IMR-90 (cell line): Measurements from ENCODE around the gene KCNQ1. TPM values are rescaled to one million over a fixed set of nuclear protein-coding genes. Genes with fewer than 3 reads are reported as not detected.

Source experiments
- ATAC-seq: fragments of 200-7000 bp; cut with Tn5 transposase; 2 replicates; pipeline ENCODE4 v1.9.1; 2020; ENCODE audit warnings: low read depth, mild to moderate bottlenecking, moderate library complexity
- BruUV-seq: library from RNA; stranded (reverse); fragments of 400-500 nt; replicated peaks from 2 replicates; lab custom pipeline; 2021; lab: Mats Ljungman, UMichigan
- CTCF ChIA-PET: fragments of 300-600 bp; formaldehyde crosslinking; extraction: SDS; loops from one replicate; lab custom pipeline; 2021; ENCODE audit warnings: antibody characterized with exemption; lab: Yijun Ruan, JAX
- POLR2A ChIA-PET: fragments of 300-600 bp; sonication (Branson Sonifier 250); formaldehyde crosslinking; loops from one replicate; lab custom pipeline; 2022; ENCODE audit warnings: antibody characterized with exemption; ENCODE audit not compliant: unreplicated experiment; lab: Charles Lee
- DNase-seq: peaks from one replicate; pipeline ENCODE4 v3.0.0; 2013
- H2AFZ ChIP-seq: replicated peaks from 2 replicates; pipeline ENCODE3; 2013; ENCODE audit warnings: low read length, mild to moderate bottlenecking; ENCODE audit not compliant: poor library complexity
- H2AK5ac ChIP-seq: 2 replicates; pipeline ENCODE4 v1.6.1; 2013; ENCODE audit warnings: low read depth, low read length, inconsistent platforms
- H2AK9ac ChIP-seq: replicated peaks from 2 replicates; pipeline ENCODE3; 2013; ENCODE audit warnings: mild to moderate bottlenecking, low read depth, low read length, moderate library complexity; ENCODE audit not compliant: poor library complexity
- H2BK120ac ChIP-seq: 2 replicates; pipeline ENCODE4 v1.6.1; 2013; ENCODE audit warnings: low read depth, low read length, inconsistent platforms
- H2BK15ac ChIP-seq: 3 replicates; pipeline ENCODE4 v1.6.1; 2013; ENCODE audit warnings: low read depth, low read length, inconsistent platforms
- H2BK20ac ChIP-seq: 2 replicates; pipeline ENCODE4 v1.6.1; 2013; ENCODE audit warnings: low read depth, mild to moderate bottlenecking, inconsistent platforms, low read length, moderate library complexity
- H2BK5ac ChIP-seq: 2 replicates; pipeline ENCODE4 v1.6.1; 2013; ENCODE audit warnings: mild to moderate bottlenecking, low read depth, low read length, inconsistent platforms; ENCODE audit not compliant: poor library complexity, severe bottlenecking
- H3K14ac ChIP-seq: replicated peaks from 2 replicates; pipeline ENCODE4 v1.6.1; 2013; ENCODE audit warnings: low read depth, low read length, inconsistent platforms
- H3K18ac ChIP-seq: 2 replicates; pipeline ENCODE4 v1.6.1; 2013; ENCODE audit warnings: low read depth, low read length, control low read depth
- H3K23ac ChIP-seq: 2 replicates; pipeline ENCODE4 v1.6.1; 2013; ENCODE audit warnings: low read depth, low read length, inconsistent platforms
- H3K27ac ChIP-seq: 2 replicates; pipeline ENCODE4 v1.5.1; 2013; ENCODE audit warnings: mild to moderate bottlenecking, control low read depth, low read length; ENCODE audit not compliant: insufficient read depth
- H3K27me3 ChIP-seq: 2 replicates; pipeline ENCODE4 v1.6.1; 2013; ENCODE audit warnings: low read length; ENCODE audit not compliant: control insufficient read depth, insufficient read depth
- H3K36me3 ChIP-seq: 2 replicates; pipeline ENCODE4 v1.6.1; 2013; ENCODE audit warnings: low read length, mixed read lengths; ENCODE audit not compliant: control insufficient read depth, insufficient read depth
- H3K4ac ChIP-seq: 2 replicates; pipeline ENCODE4 v1.6.1; 2013; ENCODE audit warnings: low read depth, low read length, inconsistent platforms
- H3K4me1 ChIP-seq: 2 replicates; pipeline ENCODE4 v1.6.1; 2013; ENCODE audit warnings: low read length, mixed read lengths; ENCODE audit not compliant: control insufficient read depth, insufficient read depth
- H3K4me2 ChIP-seq: 2 replicates; pipeline ENCODE4 v1.6.1; 2013; ENCODE audit warnings: low read depth, mild to moderate bottlenecking, control low read depth, low read length, moderate library complexity
- H3K4me3 ChIP-seq: 2 replicates; pipeline ENCODE4 v1.5.1; 2013; ENCODE audit warnings: low read depth, mild to moderate bottlenecking, control low read depth, low read length, moderate library complexity; ENCODE audit not compliant: insufficient read depth
- H3K56ac ChIP-seq: 2 replicates; pipeline ENCODE4 v1.6.1; 2013; ENCODE audit warnings: low read length, inconsistent platforms; ENCODE audit not compliant: insufficient read depth; ENCODE audit errors: extremely low read depth
- H3K79me1 ChIP-seq, 2 experiments: 2 replicates each; pipeline ENCODE4 v1.6.1; 2013; ENCODE audit warnings: low read length in 2 of 2, inconsistent platforms in 1 of 2, low read depth in 1 of 2
- H3K9ac ChIP-seq: 2 replicates; pipeline ENCODE4 v1.6.1; 2013; ENCODE audit warnings: low read depth, low read length, control low read depth
- H3K9me1 ChIP-seq: 2 replicates; pipeline ENCODE4 v1.6.1; 2013; ENCODE audit warnings: low read length, inconsistent platforms; ENCODE audit not compliant: insufficient read depth
- H3K9me3 ChIP-seq: 2 replicates; pipeline ENCODE4 v1.6.1; 2013; ENCODE audit warnings: low read length; ENCODE audit not compliant: control insufficient read depth, insufficient read depth
- H4K20me1 ChIP-seq: 2 replicates; pipeline ENCODE4 v1.6.1; 2013; ENCODE audit warnings: low read length, inconsistent platforms; ENCODE audit not compliant: insufficient read depth
- H4K5ac ChIP-seq: 2 replicates; pipeline ENCODE4 v1.6.1; 2013; ENCODE audit warnings: mild to moderate bottlenecking, low read depth, low read length, control low read depth
- H4K8ac ChIP-seq, 2 experiments: 2 replicates each; pipeline ENCODE4 v1.6.1; 2013; ENCODE audit warnings: low read depth in 2 of 2, low read length in 2 of 2, control low read depth in 1 of 2, inconsistent platforms in 1 of 2
- H4K91ac ChIP-seq: 2 replicates; pipeline ENCODE4 v1.6.1; 2013; ENCODE audit warnings: low read depth, low read length, inconsistent platforms; ENCODE audit not compliant: insufficient read depth
- MAZ ChIP-seq: IDR thresholded peaks from 2 replicates; pipeline ENCODE4 v1.6.1; 2012; ENCODE audit warnings: low read depth, mild to moderate bottlenecking, low read length, improper control_type of control experiment, moderate library complexity, borderline replicate concordance
- MXI1 ChIP-seq: IDR thresholded peaks from 2 replicates; pipeline ENCODE4 v1.6.1; 2012; ENCODE audit warnings: low read depth, mild to moderate bottlenecking, low read length, moderate library complexity, borderline replicate concordance
- POLR2A ChIP-seq: IDR thresholded peaks from 2 replicates; pipeline ENCODE4 v1.6.1; 2012; ENCODE audit warnings: mild to moderate bottlenecking, low read depth, low read length
- RAD21 ChIP-seq: IDR thresholded peaks from 2 replicates; pipeline ENCODE4 v1.6.1; 2012; ENCODE audit warnings: low read length, improper control_type of control experiment
- RFX5 ChIP-seq: IDR thresholded peaks from 2 replicates; pipeline ENCODE4 v1.8.0; 2012; ENCODE audit warnings: low read depth, mild to moderate bottlenecking, low read length, moderate library complexity
- WGBS, 2 experiments: methylation state at CpG; one replicate each; pipeline versions ENCODE4 v1.1.5 to v1.1.7; 2013; ENCODE audit warnings: missing lambda C conversion rate in 2 of 2; ENCODE audit not compliant: insufficient read length in 1 of 2; ENCODE audit errors: extremely low coverage in 2 of 2; 5-methylcytosine and 5-hydroxymethylcytosine counted together
- dilution Hi-C: fragments of 300-500 bp; cut with HindIII; formaldehyde crosslinking; loops from one replicate; pipeline ENCODE4 v1.14.3; 2018; ENCODE audit warnings: low sequenced_read_pairs; ENCODE audit not compliant: unreplicated experiment
- in situ Hi-C: fragments of 300-500 bp; cut with MboI; formaldehyde crosslinking; loops from 3 replicates; pipeline ENCODE4 v1.14.3; 2019; ENCODE audit warnings: low sequenced_read_pairs, inconsistent platforms, mixed read lengths
- intact Hi-C: fragments of 100-400 bp; cut with micrococcal nuclease; formaldehyde crosslinking; loops from 2 replicates; pipeline ENCODE4 v1.10.0; 2022
- polyA plus RNA-seq, 3 experiments: library from polyadenylated mRNA; depleted of rRNA; stranded (reverse); fragments of >200 nt; gene quantifications; 2 replicates each; pipeline ENCODE4 v1.2.3, GENCODE V29; 2012; ENCODE audit warnings: low replicate concordance in 1 of 3
- total RNA-seq: library from RNA; depleted of rRNA; stranded (reverse); fragments of >200 nt; gene quantifications from 2 replicates; pipeline ENCODE4 v1.2.3, GENCODE V29; 2012

KCNQ1 gene
- total and polyA plus RNA-seq, 2 of the 4 experiments (the other 2 are of a cell fraction): 0.07 TPM; not detected in 1

- no peak overlapping the region for H3K27ac ChIP-seq
- dilution Hi-C loops (no loop called here), in situ Hi-C loops (no loop called here), intact Hi-C loops (no loop called here)
- H2AK5ac ChIP-seq: no peak overlapping the region
- no peaks in the 10 kb centered on the region for H3K79me1 ChIP-seq
- no peak overlapping the region for H3K9ac ChIP-seq
- TF ChIP-seq RAD21: no peak
- TF ChIP-seq RFX5: no peak
- TF ChIP-seq MXI1: no peak
- TF ChIP-seq POLR2A: no peak
- TF ChIP-seq MAZ: no peak
- H3K14ac ChIP-seq: no peak overlapping the region
- ChIA-PET CTCF (no interaction called here), POLR2A (no interaction called here)
- 91% methylated on average over 13 of the region's 25 CpGs; no CpG with 5 or more reads in 1 of the 2 experiments for WGBS, 2 experiments
- H3K56ac ChIP-seq: no peak overlapping the region
- H2BK5ac ChIP-seq: no peak overlapping the region
- no peaks in the 10 kb centered on the region for H3K9me3 ChIP-seq
- H3K4me2 ChIP-seq: no peak overlapping the region
- no peak for DNase-seq
- ATAC-seq: no peak
- H3K4me1 ChIP-seq: peaks cover 2% of the 10 kb centered on the region; the same call in 1 of the 2 replicates
- peaks cover 28% of the 10 kb centered on the region for H3K27me3 ChIP-seq
- no peak overlapping the region for H3K4ac ChIP-seq
- H2BK15ac ChIP-seq: no peak overlapping the region
- no peaks in the 10 kb centered on the region for H3K9me1 ChIP-seq
- H3K23ac ChIP-seq: no peak overlapping the region
- H2AK9ac ChIP-seq: no peak overlapping the region
- no peak overlapping the region for H4K5ac ChIP-seq
- no peak overlapping the region for H4K91ac ChIP-seq
- H2AFZ ChIP-seq: no peak overlapping the region
- H3K18ac ChIP-seq: no peak overlapping the region
- no TSS peak for BruUV-seq
- no peak overlapping the region for H3K4me3 ChIP-seq
- no peaks in the 10 kb centered on the region for H4K20me1 ChIP-seq
- H2BK20ac ChIP-seq: no peak overlapping the region
- no peak overlapping the region for H4K8ac ChIP-seq
- H2BK120ac ChIP-seq: no peak overlapping the region
- H3K36me3 ChIP-seq: no peaks in the 10 kb centered on the region
Observed at GRCh38 chr11:2838676-2839294, 394.0 kb downstream of the KCNQ1 start.
